SK-N-SH (cell line): ENCODE data around the gene P4HA3. TPM values are rescaled to one million over a fixed set of nuclear protein-coding genes. Genes with fewer than 3 reads are reported as not detected.

Experiments used
- CTCF ChIA-PET: fragments of 300-600, 350-600 bp; formaldehyde crosslinking; extraction: SDS; loops from one replicate; lab custom pipeline; 2021; lab: Yijun Ruan, JAX
- POLR2A ChIA-PET: fragments of 350-600 bp; sonication (Branson Sonifier 250); formaldehyde crosslinking; extraction: SDS; loops from one replicate; lab custom pipeline; 2020; ENCODE audit warnings: antibody characterized with exemption, inconsistent platforms; lab: Yijun Ruan, JAX
- DNase-seq: peaks from one replicate; pipeline ENCODE4 v3.0.0; 2012
- H2AFZ ChIP-seq: fragments of 200-600 bp; sonication (generic); 2 replicates; pipeline ENCODE4 v1.8.1; 2016; ENCODE audit warnings: antibody characterized with exemption, mild to moderate bottlenecking, low read depth
- H3F3A ChIP-seq: fragments of 200-600 bp; sonication (generic); replicated peaks from 2 replicates; pipeline ENCODE3; 2016; ENCODE audit warnings: antibody characterized with exemption, mild to moderate bottlenecking; ENCODE audit not compliant: insufficient read depth
- H3K27ac ChIP-seq, 2 experiments: fragments of 200-500 bp in 1 of 2; fragments of 200-600 bp in 1 of 2; sonication (Bioruptor generic) in 1 of 2; sonication (generic), shearing (Covaris generic) in 1 of 2; 2 replicates each; pipeline versions ENCODE4 v1.5.1 to v1.6.1; 2014 to 2016; ENCODE audit warnings: low read depth in 2 of 2, inconsistent platforms in 1 of 2, low read length in 1 of 2, mild to moderate bottlenecking in 1 of 2, mixed read lengths in 1 of 2
- H3K27me3 ChIP-seq: fragments of 200-600 bp; sonication (generic), shearing (Covaris generic); 2 replicates; pipeline ENCODE4 v1.6.1; 2016; ENCODE audit warnings: mixed run types; ENCODE audit not compliant: insufficient read depth
- H3K36me3 ChIP-seq, 2 experiments: fragments of 200-500 bp in 1 of 2; fragments of 200-600 bp in 1 of 2; sonication (Bioruptor generic) in 1 of 2; sonication (generic) in 1 of 2; replicated peaks in 1 of 2; 2 replicates each; pipeline versions ENCODE3 to v1.5.1; 2014 to 2016; ENCODE audit warnings: low read length in 1 of 2, mild to moderate bottlenecking in 1 of 2; ENCODE audit not compliant: insufficient read depth in 2 of 2, control insufficient read depth in 1 of 2
- H3K4me1 ChIP-seq, 2 experiments: fragments of 200-500 bp in 1 of 2; fragments of 200-600 bp in 1 of 2; sonication (Bioruptor generic) in 1 of 2; sonication (generic), shearing (Covaris generic) in 1 of 2; 2 replicates each; pipeline versions ENCODE4 v1.5.1 to v1.6.1; 2014 to 2016; ENCODE audit warnings: low read depth in 1 of 2, low read length in 1 of 2, mixed run types in 1 of 2; ENCODE audit not compliant: insufficient read depth in 2 of 2, control insufficient read depth in 1 of 2
- H3K4me2 ChIP-seq: fragments of 200-600 bp; sonication (generic), shearing (Covaris generic); 2 replicates; pipeline ENCODE4 v1.6.1; 2017; ENCODE audit warnings: mixed run types
- H3K4me3 ChIP-seq, 2 experiments: fragments of 200-500 bp in 1 of 2; fragments of 200-600 bp in 1 of 2; sonication (Bioruptor generic) in 1 of 2; sonication (generic), shearing (Covaris generic) in 1 of 2; 2 replicates each; pipeline versions ENCODE4 v1.5.1 to v1.8.1; 2014 to 2016; ENCODE audit warnings: low read depth in 2 of 2, inconsistent platforms in 1 of 2, low read length in 1 of 2, mild to moderate bottlenecking in 1 of 2, mixed read lengths in 1 of 2, moderate library complexity in 1 of 2
- H3K79me2 ChIP-seq: fragments of 200-600 bp; sonication (generic); 2 replicates; pipeline ENCODE4 v1.8.1; 2017; ENCODE audit warnings: mild to moderate bottlenecking; ENCODE audit not compliant: insufficient read depth
- H3K9ac ChIP-seq: fragments of 200-600 bp; sonication (generic); 2 replicates; pipeline ENCODE4 v1.6.1; 2017; ENCODE audit warnings: mixed run types
- H3K9me2 ChIP-seq: fragments of 200-600 bp; sonication (generic); 2 replicates; pipeline ENCODE4 v1.6.1; 2017; ENCODE audit warnings: mixed run types
- H3K9me3 ChIP-seq: fragments of 200-600 bp; sonication (generic); 2 replicates; pipeline ENCODE4 v1.6.1; 2017; ENCODE audit warnings: mixed run types, mild to moderate bottlenecking, moderate library complexity
- H4K20me1 ChIP-seq: fragments of 200-600 bp; sonication (generic); 2 replicates; pipeline ENCODE4 v1.6.1; 2017; ENCODE audit warnings: mild to moderate bottlenecking, mixed run types; ENCODE audit not compliant: insufficient read depth
- ELF1 ChIP-seq: IDR thresholded peaks from 2 replicates; pipeline ENCODE4 v1.4.0; 2012
- FOXJ3 ChIP-seq: sonication (generic); formaldehyde crosslinking; IDR thresholded peaks from 2 replicates; pipeline ENCODE4 v1.5.1; 2020; ENCODE audit warnings: mild to moderate bottlenecking, missing genetic modification reagents
- GATA2 ChIP-seq: sonication (generic); formaldehyde crosslinking; IDR thresholded peaks from 2 replicates; pipeline ENCODE4 v1.5.0; 2020; ENCODE audit warnings: mild to moderate bottlenecking, missing genetic modification reagents
- JUND ChIP-seq: IDR thresholded peaks from 2 replicates; pipeline ENCODE4 v1.4.0; 2012
- MAX ChIP-seq: IDR thresholded peaks from 2 replicates; pipeline ENCODE4 v1.4.0; 2012; ENCODE audit warnings: low read depth
- NFIC ChIP-seq: IDR thresholded peaks from 2 replicates; pipeline ENCODE4 v1.4.0; 2012; ENCODE audit warnings: borderline replicate concordance
- NRF1 ChIP-seq: IDR thresholded peaks from 2 replicates; pipeline ENCODE4 v1.6.1; 2012; ENCODE audit warnings: low read depth, mild to moderate bottlenecking, low read length
- RAD21 ChIP-seq: IDR thresholded peaks from 2 replicates; pipeline ENCODE4 v1.6.1; 2012; ENCODE audit warnings: mild to moderate bottlenecking, low read length
- RXRA ChIP-seq: IDR thresholded peaks from 2 replicates; pipeline ENCODE4 v1.4.0; 2012; ENCODE audit warnings: low read depth, mild to moderate bottlenecking, borderline replicate concordance
- TAF1 ChIP-seq: IDR thresholded peaks from 2 replicates; pipeline ENCODE4 v1.6.1; 2012; ENCODE audit warnings: low read depth, mild to moderate bottlenecking, low read length, moderate library complexity, borderline replicate concordance
- USF1 ChIP-seq: IDR thresholded peaks from 2 replicates; pipeline ENCODE4 v1.4.0; 2012; ENCODE audit warnings: low read depth, borderline replicate concordance
- YY1 ChIP-seq: IDR thresholded peaks from 2 replicates; pipeline ENCODE4 v1.4.0; 2012; ENCODE audit warnings: low read depth, mild to moderate bottlenecking
- WGBS: methylation state at CpG from one replicate; pipeline ENCODE4 v1.1.6; 2017; ENCODE audit warnings: low lambda C conversion rate; 5-methylcytosine and 5-hydroxymethylcytosine counted together
- polyA plus RNA-seq, 3 experiments: library from polyadenylated mRNA; depleted of rRNA; stranded (reverse); fragments of >200 nt; gene quantifications; 2 replicates each; pipeline ENCODE4 v1.2.3, GENCODE V29; 2012
- TF ChIP-seq, protein P1 (sequence below): IDR thresholded peaks from 2 replicates; pipeline ENCODE4; 2012
- TF ChIP-seq, protein P2 (sequence below): fragments of 150-350 bp; IDR thresholded peaks from 2 replicates; pipeline ENCODE4 v1.6.1; 2016; ENCODE audit warnings: mild to moderate bottlenecking, low read depth, low read length

P4HA3 gene
- polyA plus RNA-seq, 1 of the 3 experiments (the other 2 are of a cell fraction), result 8.4 TPM

DNA sequence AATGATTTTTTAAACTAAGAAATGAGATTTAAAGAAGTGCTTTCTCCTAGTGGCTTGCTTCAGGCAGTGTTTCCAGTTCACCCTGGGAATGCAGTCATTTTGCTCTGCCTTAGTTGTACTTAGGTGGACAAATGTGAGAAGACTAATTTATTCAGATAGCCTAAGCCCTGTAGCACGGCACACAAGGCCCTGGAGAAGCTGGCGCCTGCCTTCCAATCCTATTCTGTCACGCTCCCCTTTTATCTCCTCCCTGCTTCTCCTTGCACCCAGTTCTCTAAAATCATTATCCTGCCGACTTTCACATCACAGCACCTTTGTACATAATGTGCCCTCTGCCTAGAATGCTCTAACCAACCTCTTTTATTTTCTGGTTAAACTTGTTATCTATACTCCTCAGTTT is 76.3 kb downstream of the P4HA3 start:
- peaks cover 67 to 79% of the 10 kb centered on the region in 2 experiments for H3K36me3 ChIP-seq
- no peak overlapping the region for H3K9ac ChIP-seq
- no peak for TF ChIP-seq NRF1
- H3K9me2 ChIP-seq, result no peaks in the 10 kb centered on the region
- H3F3A ChIP-seq, result no peaks in the 10 kb centered on the region
- H3K27ac ChIP-seq, result no peak overlapping the region
- H3K27me3 ChIP-seq, result no peaks in the 10 kb centered on the region
- H4K20me1 ChIP-seq, result no peaks in the 10 kb centered on the region
- no peak overlapping the region for H2AFZ ChIP-seq
- 98% methylated on average over 4 of the region's 4 CpGs for WGBS
- CTCF ChIA-PET, result no interaction called here
- no peaks in the 10 kb centered on the region for H3K4me1 ChIP-seq
- no peaks in the 10 kb centered on the region for H3K9me3 ChIP-seq
- POLR2A ChIA-PET, result no interaction called here
- no peak overlapping the region for H3K4me2 ChIP-seq
- no peak overlapping the region for H3K4me3 ChIP-seq
- no peak for DNase-seq
- H3K79me2 ChIP-seq, result no peaks in the 10 kb centered on the region

- Histone ChIP-seq H3F3A (no peaks in the 10 kb centered on the region), H3K27ac (no peak overlapping the region), H3K4me3 (no peak overlapping the region), H3K9me2 (no peaks in the 10 kb centered on the region), H3K36me3 (peaks cover 65 to 84% of the 10 kb centered on the region in 2 experiments), H3K4me1 (no peaks in the 10 kb centered on the region), H3K79me2 (no peaks in the 10 kb centered on the region), H4K20me1 (no peaks in the 10 kb centered on the region), H3K27me3 (no peaks in the 10 kb centered on the region), H2AFZ (no peak overlapping the region), H3K4me2 (no peak overlapping the region), H3K9me3 (no peaks in the 10 kb centered on the region), H3K9ac (no peak overlapping the region)
- ChIA-PET POLR2A (no interaction called here), CTCF (interaction anchor here (0.6 kb wide), 1 partner anchor 730 kb away, joined by 3 read pairs; no protein-coding TSS in a partner anchor)
- WGBS, result 92% methylated on average over 3 of the region's 3 CpGs
- DNase-seq, result no peak
- TF ChIP-seq USF1 (no peak), NRF1 (no peak), RAD21 (no peak), FOXJ3 (CRISPR knock-in tag) (no peak), ELF1 (no peak), YY1 (no peak), JUND (no peak), MAX (no peak), GATA2 (CRISPR knock-in tag) (no peak), TAF1 (no peak), RXRA (no peak), NFIC (no peak)
- TF ChIP-seq, protein P1, sequence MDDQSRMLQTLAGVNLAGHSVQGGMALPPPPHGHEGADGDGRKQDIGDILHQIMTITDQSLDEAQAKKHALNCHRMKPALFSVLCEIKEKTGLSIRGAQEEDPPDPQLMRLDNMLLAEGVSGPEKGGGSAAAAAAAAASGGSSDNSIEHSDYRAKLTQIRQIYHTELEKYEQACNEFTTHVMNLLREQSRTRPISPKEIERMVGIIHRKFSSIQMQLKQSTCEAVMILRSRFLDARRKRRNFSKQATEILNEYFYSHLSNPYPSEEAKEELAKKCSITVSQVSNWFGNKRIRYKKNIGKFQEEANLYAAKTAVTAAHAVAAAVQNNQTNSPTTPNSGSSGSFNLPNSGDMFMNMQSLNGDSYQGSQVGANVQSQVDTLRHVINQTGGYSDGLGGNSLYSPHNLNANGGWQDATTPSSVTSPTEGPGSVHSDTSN, result no peak
- TF ChIP-seq, protein P2, sequence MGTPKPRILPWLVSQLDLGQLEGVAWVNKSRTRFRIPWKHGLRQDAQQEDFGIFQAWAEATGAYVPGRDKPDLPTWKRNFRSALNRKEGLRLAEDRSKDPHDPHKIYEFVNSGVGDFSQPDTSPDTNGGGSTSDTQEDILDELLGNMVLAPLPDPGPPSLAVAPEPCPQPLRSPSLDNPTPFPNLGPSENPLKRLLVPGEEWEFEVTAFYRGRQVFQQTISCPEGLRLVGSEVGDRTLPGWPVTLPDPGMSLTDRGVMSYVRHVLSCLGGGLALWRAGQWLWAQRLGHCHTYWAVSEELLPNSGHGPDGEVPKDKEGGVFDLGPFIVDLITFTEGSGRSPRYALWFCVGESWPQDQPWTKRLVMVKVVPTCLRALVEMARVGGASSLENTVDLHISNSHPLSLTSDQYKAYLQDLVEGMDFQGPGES, result no peak
These were observed 77.8 kb downstream of the P4HA3 start for GRCh38 chr11:74233683-74234082.
